IPS DF 6.9 (cell line): Measurements from ENCODE around the gene TMEM200C.

Experiments used
- DNase-seq: peaks from one replicate; pipeline ENCODE4 v3.0.0-alpha.2; 2013; ENCODE audit warnings: low read depth, low spot score
- H3K27ac ChIP-seq: one replicate; pipeline ENCODE4 v1.5.1; 2013; ENCODE audit warnings: low read length, control low read depth
- H3K27me3 ChIP-seq: 2 replicates; pipeline ENCODE4 v1.6.1; 2013; ENCODE audit warnings: mild to moderate bottlenecking, low read length; ENCODE audit not compliant: control insufficient read depth, insufficient read depth
- H3K36me3 ChIP-seq: 2 replicates; pipeline ENCODE4 v1.6.1; 2013; ENCODE audit warnings: low read length; ENCODE audit not compliant: control insufficient read depth, insufficient read depth
- H3K4me1 ChIP-seq: 2 replicates; pipeline ENCODE4 v1.6.1; 2013; ENCODE audit warnings: low read length; ENCODE audit not compliant: control insufficient read depth, insufficient read depth
- H3K4me3 ChIP-seq: 2 replicates; pipeline ENCODE4 v1.5.1; 2013; ENCODE audit warnings: mild to moderate bottlenecking, low read length
- H3K9me3 ChIP-seq: 2 replicates; pipeline ENCODE4 v1.6.1; 2013; ENCODE audit warnings: low read length, inconsistent platforms; ENCODE audit not compliant: control insufficient read depth, insufficient read depth
- WGBS: extraction: QIAGEN DNeasy Blood & Tissue Kit; methylation state at CpG from one replicate; pipeline ENCODE4 v1.1.7; 2013; ENCODE audit warnings: mixed read lengths, missing lambda C conversion rate; ENCODE audit not compliant: insufficient read length, insufficient coverage; 5-methylcytosine and 5-hydroxymethylcytosine counted together

Gene TMEM200C

GRCh38 chr18:5892823-5893431, 2.4 kb downstream of the TMEM200C start:
- DNase-seq: no peak
- Histone ChIP-seq H3K27me3 (peaks cover 2% of the 10 kb centered on the region; the same call in 1 of the 2 replicates), H3K27ac (no peak overlapping the region), H3K36me3 (no peaks in the 10 kb centered on the region), H3K4me1 (peaks cover 6% of the 10 kb centered on the region), H3K9me3 (no peaks in the 10 kb centered on the region), H3K4me3 (no peak overlapping the region)

- Histone ChIP-seq H3K27me3 (peaks cover 2% of the 10 kb centered on the region; the same call in 1 of the 2 replicates), H3K9me3 (no peaks in the 10 kb centered on the region), H3K4me1 (peaks cover 6% of the 10 kb centered on the region), H3K36me3 (no peaks in the 10 kb centered on the region), H3K27ac (no peak overlapping the region), H3K4me3 (no peak overlapping the region)
- no peak for DNase-seq
- WGBS: no CpG with 5 or more reads among the region's 15 CpGs
Observed at GRCh38 chr18:5891854-5892215, 3.5 kb downstream of the TMEM200C start.

- peaks cover 6% of the 10 kb centered on the region; the same call in 1 of the 2 replicates for H3K4me1 ChIP-seq
- no peaks in the 10 kb centered on the region for H3K9me3 ChIP-seq
- peaks cover 2% of the 10 kb centered on the region; the same call in 1 of the 2 replicates for H3K27me3 ChIP-seq
- no peaks in the 10 kb centered on the region for H3K36me3 ChIP-seq
- H3K27ac ChIP-seq: no peak overlapping the region
- no peak for DNase-seq
- no CpG with 5 or more reads among the region's 70 CpGs for WGBS
- peak overlapping the region; percentile 42; the same call in 1 of the 2 replicates for H3K4me3 ChIP-seq
Observed at GRCh38 chr18:5891184-5891853, 4.0 kb downstream of the TMEM200C start.

- H3K36me3 ChIP-seq: no peaks in the 10 kb centered on the region
- no peaks in the 10 kb centered on the region for H3K9me3 ChIP-seq
- no peak for DNase-seq
- peaks cover 2% of the 10 kb centered on the region; the same call in 1 of the 2 replicates for H3K27me3 ChIP-seq
- WGBS: no CpG with 5 or more reads among the region's 106 CpGs
- H3K4me1 ChIP-seq: peaks cover 6% of the 10 kb centered on the region; the same call in 1 of the 2 replicates
- peak overlapping the region; percentile 42; the same call in 1 of the 2 replicates for H3K4me3 ChIP-seq
- no peak overlapping the region for H3K27ac ChIP-seq
Observed at GRCh38 chr18:5890331-5891183, 4.8 kb downstream of the TMEM200C start.

- no peak overlapping the region for H3K4me3 ChIP-seq
- DNase-seq: no peak
- no peaks in the 10 kb centered on the region for H3K36me3 ChIP-seq
- no peaks in the 10 kb centered on the region for H3K4me1 ChIP-seq
- H3K9me3 ChIP-seq: no peaks in the 10 kb centered on the region
- no CpG with 5 or more reads among the region's 2 CpGs for WGBS
- H3K27ac ChIP-seq: no peak overlapping the region
- no peaks in the 10 kb centered on the region for H3K27me3 ChIP-seq
Observed at GRCh38 chr18:5885361-5885760, 10.0 kb downstream of the TMEM200C start.

GRCh38 chr18:5884375-5884774, 10.9 kb downstream of the TMEM200C start:
- WGBS: no CpG with 5 or more reads among the region's 1 CpG
- H3K4me1 ChIP-seq: no peaks in the 10 kb centered on the region

GRCh38 chr18:5879479-5879882, 15.8 kb downstream of the TMEM200C start:
- Histone ChIP-seq H3K4me3 (no peak overlapping the region), H3K27ac (no peak overlapping the region), H3K9me3 (no peaks in the 10 kb centered on the region), H3K27me3 (no peaks in the 10 kb centered on the region), H3K36me3 (no peaks in the 10 kb centered on the region), H3K4me1 (no peaks in the 10 kb centered on the region)
- DNase-seq: no peak

More at GRCh38 chr18:5884375-5884774, 10.9 kb downstream of the TMEM200C start:
- Histone ChIP-seq H3K27me3 (no peaks in the 10 kb centered on the region), H3K27ac (no peak overlapping the region), H3K36me3 (no peaks in the 10 kb centered on the region), H3K4me3 (no peak overlapping the region), H3K9me3 (no peaks in the 10 kb centered on the region)
- DNase-seq: no peak

- no peak overlapping the region for H3K27ac ChIP-seq
- H3K27me3 ChIP-seq: no peaks in the 10 kb centered on the region
- H3K36me3 ChIP-seq: no peaks in the 10 kb centered on the region
- no peaks in the 10 kb centered on the region for H3K9me3 ChIP-seq
- no peaks in the 10 kb centered on the region for H3K4me1 ChIP-seq
- no peak for DNase-seq
- H3K4me3 ChIP-seq: no peak overlapping the region
Observed at GRCh38 chr18:5876891-5877290, 18.4 kb downstream of the TMEM200C start.

- H3K27me3 ChIP-seq: no peaks in the 10 kb centered on the region
- DNase-seq: no peak
- H3K36me3 ChIP-seq: no peaks in the 10 kb centered on the region
- H3K4me3 ChIP-seq: no peak overlapping the region
- H3K27ac ChIP-seq: no peak overlapping the region
- no peaks in the 10 kb centered on the region for H3K4me1 ChIP-seq
- H3K9me3 ChIP-seq: no peaks in the 10 kb centered on the region
Observed at GRCh38 chr18:5874336-5874735, 21.0 kb downstream of the TMEM200C start.

- Histone ChIP-seq H3K27ac (no peak overlapping the region), H3K36me3 (no peaks in the 10 kb centered on the region)
- no peak for DNase-seq
Observed at GRCh38 chr18:5872886-5873285, 22.4 kb downstream of the TMEM200C start.

More at GRCh38 chr18:5872886-5873285, 22.4 kb downstream of the TMEM200C start:
- no peaks in the 10 kb centered on the region for H3K4me1 ChIP-seq
- no peaks in the 10 kb centered on the region for H3K9me3 ChIP-seq
- H3K4me3 ChIP-seq: no peak overlapping the region
- no CpG with 5 or more reads among the region's 3 CpGs for WGBS
- H3K27me3 ChIP-seq: no peaks in the 10 kb centered on the region
